Stimulated activated CD4-positive, alpha-beta T cell treated with anti-CD3 and anti-CD28 coated beads, Interleukin-15, amount 100 ng/mL, for 1 hour (primary cell): Measurements from ENCODE around the gene HES2.
"Not testable (repeated sequence)": the region's sequence is repeated elsewhere in the genome, so short reads cannot be mapped to it uniquely, and the experiment has no call there.

Experiments
- DNase-seq, 2 donors: peaks; one replicate each; pipeline ENCODE4 v3.0.0-alpha.2; 2020; ENCODE audit warnings: low read depth in 1 of 2, low spot score in 1 of 2

The HES2 gene

DNA sequence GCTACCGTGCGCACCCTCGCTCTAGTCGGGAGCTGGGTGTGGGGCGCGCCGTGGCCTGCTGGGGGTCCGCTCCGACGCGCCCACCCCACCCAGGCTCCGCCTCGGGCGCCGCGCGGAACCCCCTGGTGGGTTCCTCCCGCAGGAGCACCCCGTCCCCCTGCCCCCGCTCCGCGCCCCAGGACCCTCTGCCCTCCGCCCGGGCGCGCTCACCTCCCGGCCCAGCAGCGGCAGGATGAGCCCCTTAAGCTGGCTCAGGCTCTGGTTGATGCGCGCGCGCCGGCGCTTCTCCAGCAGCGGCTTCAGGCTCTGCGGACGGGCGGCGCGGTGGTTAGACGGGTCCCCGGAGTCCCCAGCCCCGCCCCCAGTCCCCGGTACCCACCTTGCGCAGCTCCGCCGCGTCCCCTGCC, 319 bp downstream of the HES2 start:
- no peak for DNase-seq

DNA sequence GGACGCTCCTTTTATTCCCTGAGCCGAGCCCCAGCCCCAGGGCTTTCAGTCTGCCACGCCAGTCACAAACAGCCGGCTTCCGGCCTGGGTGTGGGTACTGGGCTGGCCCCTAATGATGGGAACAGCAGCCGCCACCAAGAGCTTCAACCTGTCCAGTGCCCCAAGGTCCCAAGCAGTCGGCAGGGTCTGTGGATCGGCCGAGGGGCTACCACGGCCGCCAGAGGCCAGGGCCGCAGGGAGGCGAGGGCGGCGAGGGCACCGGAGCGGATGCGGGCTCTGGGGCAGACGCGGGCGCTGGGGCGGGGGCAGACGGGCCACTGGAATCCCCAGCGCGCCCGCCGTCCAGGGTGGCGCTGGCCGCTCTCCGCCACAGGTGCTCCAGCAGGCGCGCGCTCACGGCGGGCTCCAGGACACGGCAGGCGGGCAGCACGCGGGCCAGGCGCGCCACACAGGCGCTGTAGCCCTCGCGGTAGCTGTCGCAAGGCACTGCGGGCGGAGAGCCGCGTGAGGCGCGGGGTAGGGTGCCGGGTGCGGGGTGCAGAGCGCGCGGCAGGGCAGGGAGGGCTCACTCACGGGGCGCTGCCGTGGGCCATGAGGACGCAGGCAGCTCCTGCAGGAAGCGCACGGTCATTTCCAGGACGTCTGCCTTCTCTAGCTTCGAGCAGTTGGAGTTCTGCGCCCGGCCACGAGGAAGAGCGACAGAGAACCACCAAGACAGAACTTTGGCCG, 887 bp downstream of the HES2 start:
- no peak for DNase-seq

DNA sequence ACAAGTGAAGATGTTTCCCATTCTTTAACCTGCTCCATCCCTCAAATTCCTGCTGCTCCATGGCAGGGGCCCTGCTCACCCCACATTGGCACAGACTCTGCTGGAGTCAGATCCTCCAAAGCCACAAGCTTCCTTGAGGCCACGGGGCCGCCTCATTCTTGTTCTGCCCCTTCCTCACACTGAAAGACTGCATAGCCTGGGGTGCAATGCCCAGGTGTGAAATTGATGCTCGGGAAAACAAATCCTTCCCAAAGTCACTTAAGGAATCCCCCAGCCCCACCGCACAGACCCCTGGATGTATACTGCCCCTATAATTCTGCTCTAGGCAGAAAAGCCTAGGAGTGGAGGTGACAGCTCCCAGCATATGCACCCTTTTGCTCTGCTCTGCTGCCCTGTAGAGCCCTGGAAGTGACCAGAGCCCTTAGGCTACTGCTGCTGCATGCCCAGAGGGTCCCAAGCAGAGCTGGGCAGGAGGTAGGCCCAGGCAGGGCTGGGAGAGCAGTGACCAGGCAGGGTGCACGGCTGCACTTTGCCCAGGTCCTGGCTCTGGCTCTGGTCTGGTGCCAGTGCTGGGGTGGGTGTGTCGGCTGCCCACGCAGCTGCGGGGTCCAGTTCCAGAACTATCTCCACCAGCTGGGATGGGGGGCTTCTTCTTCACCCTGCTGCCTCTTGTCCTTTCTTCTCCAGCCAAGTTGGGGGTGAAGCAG, 1.6 kb downstream of the HES2 start:
- no peak for DNase-seq

DNA sequence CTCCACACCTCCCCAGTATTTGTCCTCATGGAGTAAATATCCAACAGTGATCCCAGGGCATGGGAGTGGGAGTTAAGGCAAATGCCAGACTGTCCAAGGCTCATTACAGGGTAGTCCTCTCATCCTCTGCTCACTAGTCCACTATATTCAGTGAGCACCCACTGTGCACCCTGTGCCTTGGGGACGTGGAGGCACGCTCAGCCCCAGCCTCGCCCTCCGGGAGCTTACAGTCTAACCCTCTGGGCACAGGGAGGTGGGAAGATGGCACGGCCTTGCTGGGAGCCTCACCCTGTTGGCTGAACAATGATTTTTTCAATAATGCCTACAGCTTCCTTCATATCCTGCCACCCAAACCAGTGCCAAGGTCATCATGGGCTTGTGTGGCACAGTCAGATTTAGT, 2.8 kb downstream of the HES2 start:
- no peak for DNase-seq

DNA sequence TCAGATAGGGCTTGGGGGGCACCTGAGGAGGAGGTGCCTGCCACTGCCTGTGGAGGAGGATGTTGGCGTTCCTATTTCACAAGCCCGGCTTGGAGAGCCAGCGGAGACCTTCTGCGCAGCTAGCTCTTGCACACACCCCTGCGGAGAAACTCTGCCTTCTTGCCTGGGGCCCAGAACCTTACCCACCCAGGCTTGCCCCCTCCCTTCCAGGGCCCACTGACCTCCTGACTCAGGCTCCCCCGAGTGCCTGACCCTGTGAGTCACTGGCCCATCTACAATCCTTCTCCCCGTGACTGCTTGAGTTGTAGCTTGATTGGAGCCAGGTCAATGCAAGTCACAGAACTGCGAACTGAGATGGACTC, 3.4 kb downstream of the HES2 start:
- DNase-seq, result no peak

DNA sequence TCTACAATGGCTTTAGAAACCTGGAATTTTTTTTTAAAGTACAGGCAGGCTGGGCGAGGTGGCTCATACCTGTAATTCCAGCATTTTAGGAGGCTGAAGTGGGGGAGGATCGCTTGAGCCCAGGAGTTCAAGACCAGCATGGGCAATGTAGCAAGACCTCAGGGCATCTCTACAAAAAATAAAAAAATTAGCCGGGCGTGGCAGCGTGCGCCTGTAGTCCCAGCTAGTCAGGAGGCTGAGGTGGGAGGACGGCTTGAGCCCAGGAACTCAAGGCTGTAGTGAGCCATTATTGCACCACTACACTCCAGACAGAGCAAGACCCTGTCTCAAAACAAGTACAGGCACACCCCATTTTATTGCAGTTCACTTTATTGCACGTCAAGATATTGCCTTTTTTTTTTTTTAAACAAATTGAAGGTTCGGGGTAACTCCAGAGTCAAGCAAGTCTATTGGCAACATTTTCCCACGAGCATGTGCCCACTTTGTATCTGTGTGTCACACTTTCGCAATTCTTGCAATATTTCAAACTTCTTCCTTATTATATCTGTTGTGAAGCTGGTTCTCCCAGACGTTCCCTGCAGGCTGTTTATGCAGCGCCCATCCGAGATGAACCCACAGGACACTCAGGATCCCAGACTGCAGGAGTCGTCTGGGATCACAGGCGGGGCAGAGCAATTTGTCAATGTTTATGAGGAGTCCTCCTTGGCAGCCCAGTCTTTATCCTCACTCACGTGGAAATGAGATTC, 4.7 kb downstream of the HES2 start:
- DNase-seq, result no peak

DNA sequence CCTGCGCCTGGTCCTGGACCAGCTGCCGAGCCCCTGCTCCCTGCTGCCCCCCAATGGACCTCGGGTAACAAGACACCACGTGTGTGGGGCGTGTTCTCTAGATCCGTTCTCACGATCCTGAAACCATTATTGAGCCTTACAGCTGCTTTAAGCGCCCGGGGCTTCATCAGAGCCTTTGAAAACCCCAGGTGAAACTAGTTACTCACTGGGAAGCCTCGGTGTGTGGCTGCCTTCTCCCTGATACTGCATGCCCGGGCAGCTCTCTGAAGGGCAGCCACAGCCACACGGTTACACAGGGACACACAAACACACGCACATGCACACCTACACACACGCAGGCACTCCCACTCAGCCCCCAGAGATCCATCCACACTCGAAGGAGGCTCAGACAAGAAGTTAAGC, 5.3 kb downstream of the HES2 start:
- DNase-seq, result peak in 1 of 2 donors; percentile 35

DNA sequence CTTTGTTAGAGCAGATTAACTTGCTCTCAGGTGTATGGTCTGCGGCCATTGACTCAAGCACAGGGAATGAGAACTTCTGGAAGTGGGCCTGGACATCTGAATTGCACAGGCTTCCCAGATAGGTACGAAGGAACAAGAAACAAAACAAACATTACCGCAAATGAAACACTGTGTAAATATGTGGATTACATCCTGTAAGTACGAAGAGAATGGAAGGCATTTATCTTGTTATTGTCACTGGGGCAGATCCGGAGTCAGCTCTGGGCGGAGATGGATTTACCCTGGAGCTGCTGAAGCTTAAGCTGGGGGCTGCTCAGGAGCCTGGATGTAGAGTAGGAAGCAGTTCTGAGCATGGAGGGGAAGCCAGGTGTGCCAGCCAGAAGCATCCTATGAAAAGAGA, 6.8 kb downstream of the HES2 start:
- no peak for DNase-seq

DNA sequence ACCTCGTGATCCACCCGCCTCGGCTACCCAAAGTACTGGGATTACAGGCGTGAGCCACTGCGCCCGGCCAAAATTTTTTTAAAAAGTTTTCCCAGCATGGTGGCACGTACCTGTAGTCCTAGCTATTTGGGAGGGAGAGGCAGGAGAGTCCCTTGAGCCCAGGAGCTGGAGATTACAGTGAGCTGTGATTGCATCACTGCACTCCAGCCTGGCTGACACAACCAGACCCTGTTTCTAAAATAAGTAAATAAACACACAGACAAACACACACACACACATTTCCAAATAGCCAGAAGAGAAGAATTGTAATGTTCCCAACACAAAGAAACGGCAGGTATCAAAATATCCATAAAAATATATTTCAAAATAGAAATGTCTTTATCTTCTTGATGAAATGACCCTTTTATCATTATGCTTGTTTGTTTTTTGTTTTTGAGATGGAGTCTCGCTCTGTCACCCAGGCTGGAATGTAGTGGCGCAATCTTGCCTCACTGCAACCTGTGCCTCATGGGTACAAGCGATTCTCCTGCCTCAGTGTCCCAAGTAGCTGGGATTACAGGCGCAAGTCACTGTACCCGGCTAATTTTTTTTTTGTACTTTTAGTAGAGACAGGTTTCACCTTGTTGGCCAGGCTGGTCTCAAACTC, 9.3 kb downstream of the HES2 start:
- DNase-seq, result no peak

DNA sequence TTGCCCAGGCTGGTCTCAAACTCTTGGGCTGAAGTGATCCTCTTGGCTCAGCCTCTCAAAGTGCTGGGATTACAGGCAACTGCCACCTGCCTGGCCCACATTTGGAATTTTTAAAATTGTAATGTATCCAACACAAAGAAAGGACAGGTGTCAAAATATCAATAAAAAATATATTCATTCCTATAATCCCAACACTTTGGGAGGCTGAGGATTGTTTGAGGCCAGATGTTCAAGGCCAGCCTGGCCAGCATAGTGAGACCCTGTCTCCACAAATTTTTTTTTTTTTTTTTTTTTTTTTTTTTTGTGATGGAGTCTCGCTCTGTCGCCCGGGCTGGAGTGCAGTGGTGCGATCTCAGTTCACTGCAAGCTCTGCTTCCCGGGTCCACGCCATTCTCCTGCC, 10.0 kb downstream of the HES2 start:
- DNase-seq, result no peak

DNA sequence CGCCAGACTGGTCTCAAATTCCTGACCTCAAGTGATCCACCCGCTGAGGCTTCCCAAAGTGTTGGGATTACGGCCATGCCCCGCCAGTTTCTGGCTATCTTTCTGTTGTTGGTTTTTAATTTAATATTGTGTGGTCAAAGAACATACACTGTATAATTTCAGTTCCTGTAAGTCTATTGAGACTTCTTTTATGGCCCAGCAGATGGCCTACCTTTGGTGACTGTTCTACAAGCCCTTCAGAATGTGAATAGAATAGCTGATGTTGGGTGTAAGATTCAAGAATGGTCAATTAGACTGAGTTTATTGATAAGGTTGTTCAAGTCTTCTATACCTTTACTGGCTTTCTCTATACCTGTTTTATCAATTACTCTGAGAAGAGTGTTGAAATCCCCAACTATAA, 10.7 kb downstream of the HES2 start:
- no peak for DNase-seq

DNA sequence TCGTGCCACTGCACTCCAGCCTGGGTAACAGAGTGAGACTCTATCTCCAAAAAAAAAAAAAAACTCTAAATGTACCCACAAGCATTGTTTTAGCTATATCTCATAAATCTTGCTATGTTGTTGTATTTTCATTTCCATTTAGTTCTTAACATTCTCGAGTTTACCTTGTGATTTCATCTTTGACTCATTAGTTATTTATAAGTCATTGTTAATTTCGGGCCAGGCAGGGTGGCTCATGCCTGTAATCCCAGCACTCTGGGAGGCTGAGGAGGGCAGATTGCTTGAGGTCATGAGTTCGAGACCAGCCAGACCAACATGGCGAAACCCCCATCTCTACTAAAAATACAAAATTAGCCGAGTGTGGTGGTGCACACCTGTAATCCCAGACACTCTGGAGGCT, 11.7 kb downstream of the HES2 start:
- no peak for DNase-seq

DNA sequence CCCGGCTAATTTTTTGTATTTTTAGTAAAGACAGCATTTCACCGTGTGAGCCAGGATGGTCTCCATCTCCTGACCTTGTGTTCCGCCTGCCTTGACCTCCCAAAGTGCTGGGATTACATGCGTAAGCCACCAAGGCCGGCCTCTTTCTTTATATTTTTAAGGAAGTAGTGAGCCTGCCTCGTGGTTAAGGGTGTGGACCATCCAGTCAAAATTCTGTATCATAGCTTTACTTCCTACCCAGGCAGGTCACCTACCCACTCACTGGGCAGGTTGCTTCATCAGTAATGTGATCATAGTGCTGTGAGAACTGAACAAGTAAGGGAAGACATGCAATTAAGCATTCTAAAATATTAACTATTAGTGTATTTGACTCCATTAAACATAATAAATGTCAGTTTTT, 18.0 kb downstream of the HES2 start:
- no peak for DNase-seq

DNA sequence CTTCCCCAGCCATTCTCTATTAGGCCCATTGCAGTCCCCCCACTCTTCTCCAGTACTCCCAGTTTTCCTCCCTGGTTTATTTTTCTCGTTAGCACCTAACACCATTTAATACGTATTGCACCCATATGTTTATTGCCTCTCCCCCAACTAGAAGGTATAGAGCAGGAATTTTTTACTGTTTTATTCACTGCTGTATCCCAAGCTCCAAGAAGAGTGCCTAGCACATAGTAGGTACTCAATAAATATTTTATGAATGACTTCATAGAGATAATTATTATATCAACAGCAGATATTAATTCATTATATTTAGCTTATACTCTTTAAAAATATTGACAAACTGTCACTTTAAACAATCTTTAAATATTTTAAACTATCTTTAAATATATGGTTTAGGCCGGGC, 20.4 kb downstream of the HES2 start:
- DNase-seq, result no peak

DNA sequence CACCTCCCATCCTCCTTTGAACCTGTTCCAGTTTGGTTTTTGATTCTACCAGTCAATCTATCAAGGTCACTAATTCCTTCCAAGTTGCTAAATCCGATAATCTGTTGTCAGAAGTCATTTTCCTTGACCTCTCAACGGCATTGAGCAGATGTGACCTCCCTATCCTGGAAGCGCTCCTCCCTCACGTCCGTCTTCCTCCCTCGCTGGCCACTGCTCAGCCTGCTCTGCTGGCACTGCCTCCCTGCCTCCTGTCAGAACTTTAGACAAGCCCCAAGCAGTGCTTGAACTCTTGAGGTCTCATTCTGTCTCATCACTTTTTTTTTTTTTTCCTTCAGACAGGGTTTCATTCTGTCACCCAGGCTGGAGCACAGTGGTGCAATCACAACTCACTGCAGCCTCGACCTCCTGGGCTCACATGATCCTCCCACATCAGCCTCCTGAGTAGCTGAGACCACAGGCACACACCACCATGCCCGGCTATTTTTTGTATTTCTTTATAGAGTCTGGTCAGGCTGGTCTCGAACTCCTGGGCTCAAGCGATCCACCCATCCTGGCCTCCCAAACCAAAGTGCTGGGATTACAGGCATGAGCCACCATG, 21.8 kb downstream of the HES2 start:
- no peak for DNase-seq

DNA sequence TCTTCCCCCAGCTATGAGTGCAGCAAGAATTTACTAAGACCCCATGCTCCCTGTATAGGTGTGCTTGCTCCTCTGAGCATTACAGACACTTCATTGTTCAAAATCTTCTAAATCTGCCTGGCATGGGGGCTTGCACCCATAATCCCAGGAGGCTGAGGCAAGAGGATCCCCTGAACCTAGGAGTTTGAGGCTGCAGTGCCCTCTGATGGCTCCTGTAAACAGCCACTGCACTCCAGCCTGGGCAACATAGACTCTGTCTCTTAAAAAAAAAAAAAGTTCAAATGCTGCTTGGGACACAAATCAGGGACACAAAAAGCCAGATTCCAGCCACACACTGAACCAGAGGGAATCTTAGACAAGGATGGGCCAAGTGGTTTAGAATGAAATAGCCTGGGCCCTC, 22.7 kb downstream of the HES2 start:
- no peak for DNase-seq

DNA sequence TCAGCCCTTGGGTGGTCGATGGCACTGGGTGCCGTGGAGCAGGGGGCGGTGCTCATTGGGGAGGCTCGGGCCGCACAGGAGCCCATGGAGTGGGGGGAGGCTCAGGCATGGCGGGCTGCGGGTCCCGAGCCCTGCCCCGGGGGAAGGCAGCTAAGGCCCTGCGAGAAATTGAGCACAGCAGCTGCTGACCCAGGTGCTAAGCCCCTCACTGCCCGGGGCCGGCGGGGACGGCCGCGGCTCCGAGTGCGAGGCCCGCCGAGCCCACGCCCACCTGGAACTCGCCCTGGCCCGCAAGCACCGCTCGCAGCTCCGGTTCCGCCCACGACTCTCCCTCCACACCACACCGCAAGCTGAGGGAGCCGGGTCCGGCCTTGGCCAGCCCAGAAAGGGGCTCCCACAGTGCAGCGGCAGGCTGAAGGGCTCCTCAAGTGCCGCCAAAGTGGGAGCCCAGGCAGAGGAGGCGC, 23.9 kb downstream of the HES2 start:
- DNase-seq, result not testable (repeated sequence)

DNA sequence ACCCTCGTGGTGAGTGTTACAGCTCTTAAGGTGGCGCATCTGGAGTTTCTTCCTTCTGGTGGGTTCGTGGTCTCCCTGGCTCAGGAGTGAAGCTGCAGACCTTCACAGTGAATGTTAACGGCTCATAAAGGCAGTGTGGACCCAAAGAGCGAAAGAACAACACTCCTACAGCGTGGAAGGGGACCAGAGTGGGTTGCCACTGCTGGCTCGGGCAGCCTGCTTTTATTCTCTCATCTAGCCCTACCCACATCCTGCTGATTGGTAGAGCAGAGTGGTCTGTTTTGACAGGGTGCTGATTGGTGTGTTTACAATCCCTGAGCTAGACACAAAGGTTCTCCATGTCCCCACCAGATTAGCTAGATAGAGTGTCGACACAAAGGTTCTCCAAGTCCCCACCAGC, 24.6 kb downstream of the HES2 start:
- not testable (repeated sequence) for DNase-seq

DNA sequence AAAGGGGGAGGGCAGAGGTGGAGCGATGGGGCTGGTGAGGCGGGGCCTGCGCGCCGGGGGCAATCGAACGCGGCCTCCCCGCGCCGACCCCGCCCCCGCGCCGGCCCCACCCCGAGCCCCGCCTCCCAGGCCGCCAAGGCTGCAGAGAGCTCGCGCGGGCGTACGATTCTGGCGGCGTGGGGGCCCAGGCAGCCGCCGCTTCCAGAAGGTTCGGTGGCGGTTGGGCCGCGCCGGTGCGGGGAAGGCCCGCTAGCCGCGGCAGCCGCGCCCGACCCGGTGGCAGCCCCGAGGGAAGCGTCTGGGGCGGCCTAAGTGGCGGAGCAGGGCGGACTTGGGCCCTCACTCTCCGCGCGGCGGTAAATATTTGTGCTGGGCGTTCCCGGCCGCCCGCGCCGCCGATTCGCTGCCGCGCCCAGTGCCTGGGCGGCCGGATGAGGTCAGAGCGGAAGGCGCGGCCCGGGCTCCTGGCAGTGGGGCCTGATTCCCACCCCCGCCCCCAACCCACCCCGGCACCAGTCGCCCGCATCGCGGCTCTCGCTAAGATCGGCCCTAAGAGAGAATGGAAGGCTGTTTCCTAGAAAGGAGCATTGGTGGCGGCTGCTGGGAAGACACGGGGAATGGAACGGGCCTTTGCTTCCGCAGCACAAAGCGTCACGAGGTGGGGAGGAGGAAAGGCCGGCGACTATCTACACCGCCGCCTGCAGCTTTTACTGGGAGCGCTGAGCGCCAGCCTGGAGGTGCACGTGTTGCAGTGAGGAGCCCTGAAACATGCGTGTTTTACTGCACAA, 26.1 kb downstream of the HES2 start, which contains the start of gene ACOT7:
ACOT7 (minus strand) TSS at position 368 of the 788 bp plus-strand sequence. CDS start 368 bp downstream, outside the sequence.
- DNase-seq, result peak; percentile 80 to 90

DNA sequence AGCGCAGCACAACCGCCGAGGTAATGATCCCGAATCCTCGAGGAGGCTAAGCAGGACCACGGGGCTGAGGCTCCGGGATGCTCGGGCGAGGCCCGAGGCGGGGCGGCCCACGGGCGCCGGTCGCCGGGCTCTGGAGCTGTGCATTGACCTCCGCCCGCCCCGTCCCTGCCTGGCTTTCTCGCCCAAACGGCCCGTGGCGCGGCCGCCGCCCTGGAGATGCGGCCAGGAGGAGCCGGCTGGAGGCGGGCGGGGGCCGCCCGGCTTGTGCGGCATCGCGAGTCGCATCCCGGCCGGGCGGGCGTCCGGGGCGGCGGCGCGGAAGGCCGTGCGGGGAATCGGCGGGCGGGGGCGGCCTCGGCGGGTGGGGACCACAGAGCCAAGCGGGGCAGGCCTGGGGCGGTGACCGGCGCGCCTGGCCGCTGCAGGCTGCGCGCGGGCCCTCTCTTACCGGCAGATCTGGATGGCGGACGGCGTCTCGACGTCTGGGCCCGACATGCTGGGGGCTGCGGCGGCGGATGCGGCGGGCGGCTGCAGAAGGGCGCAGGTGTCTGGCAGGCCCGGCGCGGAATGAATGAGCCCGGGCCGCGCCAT, 26.8 kb downstream of the HES2 start:
- no peak for DNase-seq
